WTC11 (cell line): Measurements from ENCODE around the gene PIGN. TPM values are rescaled to one million over a fixed set of nuclear protein-coding genes. Genes with fewer than 3 reads are reported as not detected.

Experiments used
- ATAC-seq: fragments of 200-7000 bp; cut with Tn5 transposase; 2 replicates; pipeline ENCODE4 v1.10.0; 2021; ENCODE audit warnings: mild to moderate bottlenecking, moderate library complexity
- CTCF ChIA-PET: fragments of 300-600 bp; sonication (Branson Sonifier 250); formaldehyde crosslinking; loops from one replicate; lab custom pipeline; 2021; ENCODE audit warnings: antibody characterized with exemption; lab: Charles Lee
- POLR2A ChIA-PET: fragments of 350-600 bp; sonication (Branson Sonifier 250); formaldehyde crosslinking; loops from one replicate; lab custom pipeline; 2021; ENCODE audit warnings: antibody characterized with exemption; lab: Charles Lee
- DNase-seq: peaks from one replicate; pipeline ENCODE4 v3.0.0; 2021; ENCODE audit warnings: low spot score
- H3K27ac Mint-ChIP-seq: 2 replicates; pipeline ENCODE4 v1.8.0; 2021; ENCODE audit warnings: mixed read lengths
- H3K27me3 Mint-ChIP-seq: 2 replicates; pipeline ENCODE4 v1.8.0; 2021; ENCODE audit warnings: low read depth, mild to moderate bottlenecking, moderate library complexity, mixed read lengths
- H3K36me3 Mint-ChIP-seq: 2 replicates; pipeline ENCODE4 v1.8.0; 2021; ENCODE audit warnings: mixed read lengths
- H3K4me1 Mint-ChIP-seq: 2 replicates; pipeline ENCODE4 v1.8.0; 2022; ENCODE audit warnings: mixed read lengths
- H3K4me3 Mint-ChIP-seq: 2 replicates; pipeline ENCODE4 v1.8.0; 2021; ENCODE audit warnings: mild to moderate bottlenecking, moderate library complexity, mixed read lengths
- H3K9me3 Mint-ChIP-seq: 2 replicates; pipeline ENCODE4 v1.8.0; 2021; ENCODE audit warnings: mixed read lengths
- CREB1 ChIP-seq: sonication (generic); formaldehyde crosslinking; IDR thresholded peaks from 2 replicates; pipeline ENCODE4 v1.8.0; 2023; ENCODE audit warnings: mild to moderate bottlenecking, missing genetic modification reagents
- CREM ChIP-seq: sonication (generic); formaldehyde crosslinking; IDR thresholded peaks from 2 replicates; pipeline ENCODE4 v1.8.1; 2022; ENCODE audit warnings: mild to moderate bottlenecking, missing genetic modification reagents, moderate library complexity
- ELF4 ChIP-seq: sonication (generic); formaldehyde crosslinking; IDR thresholded peaks from 2 replicates; pipeline ENCODE4 v1.8.1; 2022; ENCODE audit warnings: low read depth, mild to moderate bottlenecking, moderate library complexity, missing genetic modification reagents
- GRHL2 ChIP-seq: fragments of 250-450 bp; sonication (Bioruptor Pico); IDR thresholded peaks from 2 replicates; pipeline ENCODE4 v1.8.0; 2022; ENCODE audit warnings: mild to moderate bottlenecking, moderate library complexity; ENCODE audit not compliant: insufficient replicate concordance, severe bottlenecking
- NFATC4 ChIP-seq: fragments of 250-450 bp; sonication (Bioruptor Pico); IDR thresholded peaks from 2 replicates; pipeline ENCODE4 v1.9.0; 2021; ENCODE audit warnings: mild to moderate bottlenecking
- NFE2L1 ChIP-seq: sonication (generic); formaldehyde crosslinking; IDR thresholded peaks from 2 replicates; pipeline ENCODE4 v1.8.1; 2023; ENCODE audit warnings: missing genetic modification reagents
- NFYB ChIP-seq: sonication (generic); formaldehyde crosslinking; conservative IDR thresholded peaks from 2 replicates; pipeline ENCODE4 v1.8.0; 2022; ENCODE audit warnings: low read depth, missing genetic modification reagents
- NR3C1 ChIP-seq: sonication (generic); formaldehyde crosslinking; conservative IDR thresholded peaks from 2 replicates; pipeline ENCODE4 v1.8.1; 2023; ENCODE audit warnings: low read depth, mild to moderate bottlenecking, missing genetic modification reagents
- OVOL2 ChIP-seq: fragments of 250-450 bp; sonication (Bioruptor Pico); IDR thresholded peaks from 2 replicates; pipeline ENCODE4 v1.9.0; 2021; ENCODE audit warnings: mild to moderate bottlenecking, borderline replicate concordance
- RORB ChIP-seq: fragments of 250-450 bp; sonication (Bioruptor Pico); IDR thresholded peaks from 2 replicates; pipeline ENCODE4 v1.9.0; 2021; ENCODE audit warnings: mild to moderate bottlenecking
- SMAD4 ChIP-seq: sonication (generic); formaldehyde crosslinking; IDR thresholded peaks from 2 replicates; pipeline ENCODE4 v1.8.0; 2022; ENCODE audit warnings: mild to moderate bottlenecking, missing genetic modification reagents
- SP1 ChIP-seq: sonication (generic); formaldehyde crosslinking; conservative IDR thresholded peaks from 2 replicates; pipeline ENCODE4 v1.8.1; 2022; ENCODE audit warnings: missing genetic modification reagents
- TEAD4 ChIP-seq: sonication (generic); formaldehyde crosslinking; IDR thresholded peaks from 2 replicates; pipeline ENCODE4 v1.8.0; 2022; ENCODE audit warnings: mild to moderate bottlenecking, missing genetic modification reagents
- ZBTB21 ChIP-seq: sonication (generic); formaldehyde crosslinking; IDR thresholded peaks from 2 replicates; pipeline ENCODE4 v1.8.1; 2023; ENCODE audit warnings: mild to moderate bottlenecking, missing genetic modification reagents, borderline replicate concordance
- ZNF219 ChIP-seq: sonication (generic); formaldehyde crosslinking; IDR thresholded peaks from 2 replicates; pipeline ENCODE4 v1.8.0; 2023; ENCODE audit warnings: missing genetic modification reagents, mild to moderate bottlenecking, borderline replicate concordance
- ZNF232 ChIP-seq: sonication (generic); formaldehyde crosslinking; IDR thresholded peaks from 2 replicates; pipeline ENCODE4 v1.8.0; 2022; ENCODE audit warnings: mild to moderate bottlenecking, missing genetic modification reagents
- ZNF263 ChIP-seq: sonication (generic); formaldehyde crosslinking; IDR thresholded peaks from 2 replicates; pipeline ENCODE4 v1.8.1; 2022; ENCODE audit warnings: low read depth, mild to moderate bottlenecking, moderate library complexity, missing genetic modification reagents
- ZNF396 ChIP-seq: fragments of 250-450 bp; sonication (Bioruptor Pico); IDR thresholded peaks from 2 replicates; pipeline ENCODE4 v1.8.0; 2021; ENCODE audit warnings: mild to moderate bottlenecking, moderate library complexity, borderline replicate concordance
- ZNF423 ChIP-seq: fragments of 250-450 bp; sonication (Bioruptor Pico); IDR thresholded peaks from 2 replicates; pipeline ENCODE4 v2.1.2; 2022; ENCODE audit warnings: mild to moderate bottlenecking, moderate library complexity
- total RNA-seq: library from RNA; stranded (reverse); gene quantifications from 3 replicates; pipeline ENCODE4 v1.2.3, GENCODE V29; 2021
- TF ChIP-seq, protein P1 (sequence below): sonication (generic); formaldehyde crosslinking; IDR thresholded peaks from 2 replicates; pipeline ENCODE4 v1.8.0; 2023; ENCODE audit warnings: missing genetic modification reagents
- TF ChIP-seq, protein P2 (sequence below): fragments of 250-450 bp; sonication (Bioruptor Pico); IDR thresholded peaks from 2 replicates; pipeline ENCODE4 v2.1.2; 2022; ENCODE audit warnings: mild to moderate bottlenecking, moderate library complexity
- TF ChIP-seq, protein P3 (sequence below): fragments of 250-450 bp; sonication (Bioruptor Pico); IDR thresholded peaks from 2 replicates; pipeline ENCODE4 v1.8.0; 2021; ENCODE audit warnings: mild to moderate bottlenecking
- TF ChIP-seq, protein P4 (sequence below): sonication (generic); formaldehyde crosslinking; IDR thresholded peaks from 2 replicates; pipeline ENCODE4 v1.8.0; 2022; ENCODE audit warnings: mild to moderate bottlenecking, missing genetic modification reagents
- TF ChIP-seq, protein P5 (sequence below): sonication (generic); formaldehyde crosslinking; IDR thresholded peaks from 2 replicates; pipeline ENCODE4 v1.8.0; 2023; ENCODE audit warnings: mild to moderate bottlenecking, missing genetic modification reagents
- TF ChIP-seq, protein P6 (sequence below): sonication (generic); formaldehyde crosslinking; IDR thresholded peaks from 2 replicates; pipeline ENCODE4 v1.8.0; 2022; ENCODE audit warnings: mild to moderate bottlenecking, missing genetic modification reagents
- TF ChIP-seq, protein P7 (sequence below): fragments of 200-600 bp; IDR thresholded peaks from 2 replicates; pipeline ENCODE4 v1.8.0; 2022; ENCODE audit warnings: antibody characterized with exemption

PIGN gene
- total RNA-seq, 1 experiment from 2014 or later, result 23.4 TPM

DNA sequence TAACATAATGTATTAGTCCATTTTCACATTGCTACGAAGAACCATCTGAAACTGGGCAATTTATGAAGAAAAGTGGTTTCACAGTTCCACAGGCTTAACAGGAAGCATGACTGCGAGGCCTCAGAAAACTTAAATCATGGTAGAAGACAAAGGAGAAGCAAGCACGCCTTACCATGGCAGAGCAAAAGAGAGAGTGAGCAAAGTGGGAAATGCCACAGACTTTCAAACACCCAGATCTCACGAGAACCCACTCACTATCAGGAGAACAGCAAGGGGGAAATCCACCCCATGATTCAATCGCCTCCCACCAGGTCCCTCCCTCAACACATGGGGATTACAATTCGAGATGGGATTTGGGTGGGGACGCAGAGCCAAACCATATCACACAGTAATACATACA, 22.5 kb downstream of the PIGN start:
- no peaks in the 10 kb centered on the region; the same call in 1 of the 2 replicates for H3K27me3 Mint-ChIP-seq
- H3K4me3 Mint-ChIP-seq, result no peak overlapping the region
- H3K27ac Mint-ChIP-seq, result no peak overlapping the region
- no peak for DNase-seq
- peaks cover 16% of the 10 kb centered on the region for H3K4me1 Mint-ChIP-seq
- TF ChIP-seq ZNF263 (CRISPR knock-in tag) (no peak), NFE2L1 (CRISPR knock-in tag) (no peak), ELF4 (CRISPR knock-in tag) (no peak), ZBTB21 (CRISPR knock-in tag) (no peak), SMAD4 (CRISPR knock-in tag) (no peak), ZNF219 (CRISPR knock-in tag) (no peak), NR3C1 (CRISPR knock-in tag) (no peak), NFYB (CRISPR knock-in tag) (no peak), CREM (CRISPR knock-in tag) (no peak), ZNF396 (CRISPR knock-in tag) (no peak), NFATC4 (CRISPR knock-in tag) (no peak), RORB (CRISPR knock-in tag) (no peak), TEAD4 (CRISPR knock-in tag) (no peak), OVOL2 (CRISPR knock-in tag) (no peak)
- TF ChIP-seq, protein P1, sequence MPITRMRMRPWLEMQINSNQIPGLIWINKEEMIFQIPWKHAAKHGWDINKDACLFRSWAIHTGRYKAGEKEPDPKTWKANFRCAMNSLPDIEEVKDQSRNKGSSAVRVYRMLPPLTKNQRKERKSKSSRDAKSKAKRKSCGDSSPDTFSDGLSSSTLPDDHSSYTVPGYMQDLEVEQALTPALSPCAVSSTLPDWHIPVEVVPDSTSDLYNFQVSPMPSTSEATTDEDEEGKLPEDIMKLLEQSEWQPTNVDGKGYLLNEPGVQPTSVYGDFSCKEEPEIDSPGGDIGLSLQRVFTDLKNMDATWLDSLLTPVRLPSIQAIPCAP, result no peak
- TF ChIP-seq, protein P2, sequence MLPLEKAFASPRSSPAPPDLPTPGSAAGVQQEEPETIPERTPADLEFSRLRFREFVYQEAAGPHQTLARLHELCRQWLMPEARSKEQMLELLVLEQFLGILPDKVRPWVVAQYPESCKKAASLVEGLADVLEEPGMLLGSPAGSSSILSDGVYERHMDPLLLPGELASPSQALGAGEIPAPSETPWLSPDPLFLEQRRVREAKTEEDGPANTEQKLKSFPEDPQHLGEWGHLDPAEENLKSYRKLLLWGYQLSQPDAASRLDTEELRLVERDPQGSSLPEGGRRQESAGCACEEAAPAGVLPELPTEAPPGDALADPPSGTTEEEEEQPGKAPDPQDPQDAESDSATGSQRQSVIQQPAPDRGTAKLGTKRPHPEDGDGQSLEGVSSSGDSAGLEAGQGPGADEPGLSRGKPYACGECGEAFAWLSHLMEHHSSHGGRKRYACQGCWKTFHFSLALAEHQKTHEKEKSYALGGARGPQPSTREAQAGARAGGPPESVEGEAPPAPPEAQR (CRISPR knock-in tag), result no peak
- TF ChIP-seq, protein P3, sequence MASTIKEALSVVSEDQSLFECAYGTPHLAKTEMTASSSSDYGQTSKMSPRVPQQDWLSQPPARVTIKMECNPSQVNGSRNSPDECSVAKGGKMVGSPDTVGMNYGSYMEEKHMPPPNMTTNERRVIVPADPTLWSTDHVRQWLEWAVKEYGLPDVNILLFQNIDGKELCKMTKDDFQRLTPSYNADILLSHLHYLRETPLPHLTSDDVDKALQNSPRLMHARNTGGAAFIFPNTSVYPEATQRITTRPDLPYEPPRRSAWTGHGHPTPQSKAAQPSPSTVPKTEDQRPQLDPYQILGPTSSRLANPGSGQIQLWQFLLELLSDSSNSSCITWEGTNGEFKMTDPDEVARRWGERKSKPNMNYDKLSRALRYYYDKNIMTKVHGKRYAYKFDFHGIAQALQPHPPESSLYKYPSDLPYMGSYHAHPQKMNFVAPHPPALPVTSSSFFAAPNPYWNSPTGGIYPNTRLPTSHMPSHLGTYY (CRISPR knock-in tag), result no peak
- TF ChIP-seq, protein P4, sequence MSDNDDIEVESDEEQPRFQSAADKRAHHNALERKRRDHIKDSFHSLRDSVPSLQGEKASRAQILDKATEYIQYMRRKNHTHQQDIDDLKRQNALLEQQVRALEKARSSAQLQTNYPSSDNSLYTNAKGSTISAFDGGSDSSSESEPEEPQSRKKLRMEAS (CRISPR knock-in tag), result no peak
- peaks cover 17% of the 10 kb centered on the region for H3K9me3 Mint-ChIP-seq
- peaks cover 20% of the 10 kb centered on the region for H3K36me3 Mint-ChIP-seq
- ChIA-PET CTCF (no interaction called here), POLR2A (no interaction called here)
- no peak for ATAC-seq

DNA sequence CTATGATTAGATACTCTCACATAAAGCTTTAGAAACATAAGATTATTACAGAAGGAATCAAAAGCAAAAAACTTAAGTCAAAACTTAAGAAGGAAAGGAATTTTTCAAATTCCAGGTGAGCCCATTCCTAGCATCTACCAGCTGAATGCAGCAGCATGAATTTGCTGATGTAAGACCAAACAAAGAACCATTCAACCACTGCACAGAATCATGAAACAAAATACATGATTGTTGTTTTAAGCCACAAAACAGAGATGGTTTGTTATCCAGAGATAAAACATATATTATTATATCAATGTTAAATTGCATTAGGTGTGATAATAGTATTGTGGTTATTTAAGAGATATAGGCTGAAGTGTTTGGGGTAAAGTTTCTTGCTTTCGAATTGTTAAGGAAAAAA, 29.0 kb downstream of the PIGN start:
- Mint-ChIP-seq H3K27ac (no peak overlapping the region), H3K4me3 (no peak overlapping the region), H3K36me3 (peaks cover 6% of the 10 kb centered on the region), H3K4me1 (peaks cover 4% of the 10 kb centered on the region), H3K9me3 (no peaks in the 10 kb centered on the region), H3K27me3 (no peaks in the 10 kb centered on the region)
- CTCF ChIA-PET, result interaction anchor here (0.6 kb wide), 1 partner anchor 167 kb away, joined by 3 read pairs; no protein-coding TSS in a partner anchor
- ATAC-seq (no peak), DNase-seq (no peak)
- POLR2A ChIA-PET, result no interaction called here
- TF ChIP-seq, protein P5, sequence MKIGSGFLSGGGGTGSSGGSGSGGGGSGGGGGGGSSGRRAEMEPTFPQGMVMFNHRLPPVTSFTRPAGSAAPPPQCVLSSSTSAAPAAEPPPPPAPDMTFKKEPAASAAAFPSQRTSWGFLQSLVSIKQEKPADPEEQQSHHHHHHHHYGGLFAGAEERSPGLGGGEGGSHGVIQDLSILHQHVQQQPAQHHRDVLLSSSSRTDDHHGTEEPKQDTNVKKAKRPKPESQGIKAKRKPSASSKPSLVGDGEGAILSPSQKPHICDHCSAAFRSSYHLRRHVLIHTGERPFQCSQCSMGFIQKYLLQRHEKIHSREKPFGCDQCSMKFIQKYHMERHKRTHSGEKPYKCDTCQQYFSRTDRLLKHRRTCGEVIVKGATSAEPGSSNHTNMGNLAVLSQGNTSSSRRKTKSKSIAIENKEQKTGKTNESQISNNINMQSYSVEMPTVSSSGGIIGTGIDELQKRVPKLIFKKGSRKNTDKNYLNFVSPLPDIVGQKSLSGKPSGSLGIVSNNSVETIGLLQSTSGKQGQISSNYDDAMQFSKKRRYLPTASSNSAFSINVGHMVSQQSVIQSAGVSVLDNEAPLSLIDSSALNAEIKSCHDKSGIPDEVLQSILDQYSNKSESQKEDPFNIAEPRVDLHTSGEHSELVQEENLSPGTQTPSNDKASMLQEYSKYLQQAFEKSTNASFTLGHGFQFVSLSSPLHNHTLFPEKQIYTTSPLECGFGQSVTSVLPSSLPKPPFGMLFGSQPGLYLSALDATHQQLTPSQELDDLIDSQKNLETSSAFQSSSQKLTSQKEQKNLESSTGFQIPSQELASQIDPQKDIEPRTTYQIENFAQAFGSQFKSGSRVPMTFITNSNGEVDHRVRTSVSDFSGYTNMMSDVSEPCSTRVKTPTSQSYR (CRISPR knock-in tag), result no peak
- TF ChIP-seq, protein P6, sequence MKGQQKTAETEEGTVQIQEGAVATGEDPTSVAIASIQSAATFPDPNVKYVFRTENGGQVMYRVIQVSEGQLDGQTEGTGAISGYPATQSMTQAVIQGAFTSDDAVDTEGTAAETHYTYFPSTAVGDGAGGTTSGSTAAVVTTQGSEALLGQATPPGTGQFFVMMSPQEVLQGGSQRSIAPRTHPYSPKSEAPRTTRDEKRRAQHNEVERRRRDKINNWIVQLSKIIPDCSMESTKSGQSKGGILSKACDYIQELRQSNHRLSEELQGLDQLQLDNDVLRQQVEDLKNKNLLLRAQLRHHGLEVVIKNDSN (CRISPR knock-in tag), result no peak
- TF ChIP-seq RORB (CRISPR knock-in tag) (no peak), NFE2L1 (CRISPR knock-in tag) (no peak), ZNF423 (CRISPR knock-in tag) (no peak), GRHL2 (CRISPR knock-in tag) (no peak), SP1 (CRISPR knock-in tag) (no peak), ZNF232 (CRISPR knock-in tag) (no peak), ZNF396 (CRISPR knock-in tag) (no peak), CREB1 (no peak)
- TF ChIP-seq, protein P7, sequence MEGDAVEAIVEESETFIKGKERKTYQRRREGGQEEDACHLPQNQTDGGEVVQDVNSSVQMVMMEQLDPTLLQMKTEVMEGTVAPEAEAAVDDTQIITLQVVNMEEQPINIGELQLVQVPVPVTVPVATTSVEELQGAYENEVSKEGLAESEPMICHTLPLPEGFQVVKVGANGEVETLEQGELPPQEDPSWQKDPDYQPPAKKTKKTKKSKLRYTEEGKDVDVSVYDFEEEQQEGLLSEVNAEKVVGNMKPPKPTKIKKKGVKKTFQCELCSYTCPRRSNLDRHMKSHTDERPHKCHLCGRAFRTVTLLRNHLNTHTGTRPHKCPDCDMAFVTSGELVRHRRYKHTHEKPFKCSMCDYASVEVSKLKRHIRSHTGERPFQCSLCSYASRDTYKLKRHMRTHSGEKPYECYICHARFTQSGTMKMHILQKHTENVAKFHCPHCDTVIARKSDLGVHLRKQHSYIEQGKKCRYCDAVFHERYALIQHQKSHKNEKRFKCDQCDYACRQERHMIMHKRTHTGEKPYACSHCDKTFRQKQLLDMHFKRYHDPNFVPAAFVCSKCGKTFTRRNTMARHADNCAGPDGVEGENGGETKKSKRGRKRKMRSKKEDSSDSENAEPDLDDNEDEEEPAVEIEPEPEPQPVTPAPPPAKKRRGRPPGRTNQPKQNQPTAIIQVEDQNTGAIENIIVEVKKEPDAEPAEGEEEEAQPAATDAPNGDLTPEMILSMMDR, result no peak
